ENCODE measurements around the gene ZNF692.

The ZNF692 gene, protein sequence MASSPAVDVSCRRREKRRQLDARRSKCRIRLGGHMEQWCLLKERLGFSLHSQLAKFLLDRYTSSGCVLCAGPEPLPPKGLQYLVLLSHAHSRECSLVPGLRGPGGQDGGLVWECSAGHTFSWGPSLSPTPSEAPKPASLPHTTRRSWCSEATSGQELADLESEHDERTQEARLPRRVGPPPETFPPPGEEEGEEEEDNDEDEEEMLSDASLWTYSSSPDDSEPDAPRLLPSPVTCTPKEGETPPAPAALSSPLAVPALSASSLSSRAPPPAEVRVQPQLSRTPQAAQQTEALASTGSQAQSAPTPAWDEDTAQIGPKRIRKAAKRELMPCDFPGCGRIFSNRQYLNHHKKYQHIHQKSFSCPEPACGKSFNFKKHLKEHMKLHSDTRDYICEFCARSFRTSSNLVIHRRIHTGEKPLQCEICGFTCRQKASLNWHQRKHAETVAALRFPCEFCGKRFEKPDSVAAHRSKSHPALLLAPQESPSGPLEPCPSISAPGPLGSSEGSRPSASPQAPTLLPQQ

DNA sequence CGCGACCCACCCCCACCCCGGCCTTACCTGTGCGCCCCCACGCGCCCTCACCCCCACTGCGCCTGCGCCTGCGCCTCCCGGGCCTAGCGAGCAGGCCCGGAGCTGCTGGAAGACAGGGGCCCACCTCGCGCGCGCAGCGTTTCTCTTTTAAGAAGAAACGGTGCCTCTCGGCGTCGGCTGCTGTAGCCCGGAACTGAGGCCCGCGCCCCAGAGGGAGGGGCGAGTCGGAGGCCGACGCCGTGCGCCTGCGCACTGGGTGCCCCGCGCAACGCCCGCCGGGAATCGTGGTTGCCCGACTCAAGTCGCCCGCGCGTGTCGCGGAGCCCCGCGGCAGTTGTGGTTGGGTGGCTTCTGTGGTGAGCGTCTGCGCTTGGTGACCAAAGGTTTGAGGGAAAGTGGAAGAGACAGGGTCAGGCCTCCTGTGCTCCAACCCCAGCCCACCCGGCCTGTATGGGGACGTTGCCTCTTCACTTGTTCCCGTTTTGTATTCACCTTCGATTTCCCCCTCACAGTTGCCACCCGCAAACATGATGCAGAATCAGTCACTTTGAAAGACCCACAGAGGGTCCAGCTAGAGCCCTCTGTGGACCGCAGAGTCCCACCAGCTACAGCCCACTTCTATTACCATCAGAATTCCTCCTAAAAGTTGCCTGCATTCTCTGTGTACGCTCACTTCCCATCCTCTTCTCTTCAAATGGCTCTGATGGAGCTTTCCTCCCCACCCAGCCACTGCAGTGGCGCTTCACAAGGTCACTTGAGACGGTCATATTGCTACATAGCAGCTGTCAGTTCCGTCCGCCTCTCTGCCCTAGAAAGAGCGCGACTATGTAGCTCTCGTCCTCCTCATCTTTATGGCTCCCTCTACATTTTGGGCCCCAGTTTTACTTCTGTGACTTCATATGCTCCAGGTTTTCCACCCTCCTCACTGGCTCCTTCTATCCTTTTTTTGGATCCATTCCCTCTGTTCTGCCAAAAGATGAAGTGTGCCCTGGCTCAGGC, at the start of gene ZNF692:
TSS of gene ZNF692 (minus strand) at position 195 of the 999 bp plus-strand sequence. CDS start 776 bp downstream, outside the sequence.
- TF ChIP-seq, protein P1, sequence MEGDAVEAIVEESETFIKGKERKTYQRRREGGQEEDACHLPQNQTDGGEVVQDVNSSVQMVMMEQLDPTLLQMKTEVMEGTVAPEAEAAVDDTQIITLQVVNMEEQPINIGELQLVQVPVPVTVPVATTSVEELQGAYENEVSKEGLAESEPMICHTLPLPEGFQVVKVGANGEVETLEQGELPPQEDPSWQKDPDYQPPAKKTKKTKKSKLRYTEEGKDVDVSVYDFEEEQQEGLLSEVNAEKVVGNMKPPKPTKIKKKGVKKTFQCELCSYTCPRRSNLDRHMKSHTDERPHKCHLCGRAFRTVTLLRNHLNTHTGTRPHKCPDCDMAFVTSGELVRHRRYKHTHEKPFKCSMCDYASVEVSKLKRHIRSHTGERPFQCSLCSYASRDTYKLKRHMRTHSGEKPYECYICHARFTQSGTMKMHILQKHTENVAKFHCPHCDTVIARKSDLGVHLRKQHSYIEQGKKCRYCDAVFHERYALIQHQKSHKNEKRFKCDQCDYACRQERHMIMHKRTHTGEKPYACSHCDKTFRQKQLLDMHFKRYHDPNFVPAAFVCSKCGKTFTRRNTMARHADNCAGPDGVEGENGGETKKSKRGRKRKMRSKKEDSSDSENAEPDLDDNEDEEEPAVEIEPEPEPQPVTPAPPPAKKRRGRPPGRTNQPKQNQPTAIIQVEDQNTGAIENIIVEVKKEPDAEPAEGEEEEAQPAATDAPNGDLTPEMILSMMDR (IDR thresholded peaks at IDR 0.05), result peak; percentile 2; the same call in 1 of the 2 replicates

DNA sequence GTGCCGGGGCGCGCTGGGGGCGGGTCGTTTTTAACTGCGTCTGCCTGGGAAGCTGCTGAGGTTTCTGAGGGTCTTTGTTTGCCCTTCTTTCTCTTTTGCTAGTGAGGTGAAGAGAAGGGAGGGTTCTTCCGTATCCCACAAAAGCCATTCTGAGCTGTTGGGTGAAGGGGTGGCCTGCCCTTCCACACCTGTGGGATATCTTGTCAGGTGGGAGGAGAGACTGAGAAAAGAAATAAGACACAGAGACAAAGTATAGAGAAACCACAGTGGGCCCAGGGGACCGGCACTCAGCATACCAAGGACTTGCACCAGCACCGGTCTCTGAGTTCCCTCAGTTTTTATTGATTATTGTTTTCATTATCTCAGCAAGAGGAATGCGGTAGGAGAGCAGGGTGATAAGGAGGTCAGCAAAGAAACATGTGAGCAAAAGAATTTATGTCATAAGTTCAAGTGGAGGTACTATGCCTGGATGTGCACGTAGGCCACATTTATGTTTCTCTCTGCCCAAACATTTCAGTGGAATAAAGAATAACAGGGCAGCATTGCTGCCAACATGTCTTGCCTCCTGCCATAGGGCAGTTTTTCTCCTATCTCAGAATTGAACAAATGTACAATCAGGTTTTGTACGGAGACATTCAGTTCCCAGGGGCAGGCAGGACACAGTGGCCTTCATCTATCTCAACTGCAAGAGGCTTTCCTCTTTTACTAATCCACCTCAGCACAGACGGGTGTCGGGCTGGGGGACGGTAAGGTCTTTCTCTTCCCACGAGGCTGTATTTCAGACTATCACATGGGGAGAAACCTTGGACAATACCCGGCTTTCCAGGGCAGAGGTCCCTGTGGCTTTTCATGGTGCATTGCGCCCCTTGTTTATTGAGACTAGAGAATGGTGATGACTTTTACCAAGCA, 48.1 kb upstream of the ZNF692 start:
- TF ChIP-seq, protein P1 (IDR thresholded peaks at IDR 0.05), result no peak

DNA sequence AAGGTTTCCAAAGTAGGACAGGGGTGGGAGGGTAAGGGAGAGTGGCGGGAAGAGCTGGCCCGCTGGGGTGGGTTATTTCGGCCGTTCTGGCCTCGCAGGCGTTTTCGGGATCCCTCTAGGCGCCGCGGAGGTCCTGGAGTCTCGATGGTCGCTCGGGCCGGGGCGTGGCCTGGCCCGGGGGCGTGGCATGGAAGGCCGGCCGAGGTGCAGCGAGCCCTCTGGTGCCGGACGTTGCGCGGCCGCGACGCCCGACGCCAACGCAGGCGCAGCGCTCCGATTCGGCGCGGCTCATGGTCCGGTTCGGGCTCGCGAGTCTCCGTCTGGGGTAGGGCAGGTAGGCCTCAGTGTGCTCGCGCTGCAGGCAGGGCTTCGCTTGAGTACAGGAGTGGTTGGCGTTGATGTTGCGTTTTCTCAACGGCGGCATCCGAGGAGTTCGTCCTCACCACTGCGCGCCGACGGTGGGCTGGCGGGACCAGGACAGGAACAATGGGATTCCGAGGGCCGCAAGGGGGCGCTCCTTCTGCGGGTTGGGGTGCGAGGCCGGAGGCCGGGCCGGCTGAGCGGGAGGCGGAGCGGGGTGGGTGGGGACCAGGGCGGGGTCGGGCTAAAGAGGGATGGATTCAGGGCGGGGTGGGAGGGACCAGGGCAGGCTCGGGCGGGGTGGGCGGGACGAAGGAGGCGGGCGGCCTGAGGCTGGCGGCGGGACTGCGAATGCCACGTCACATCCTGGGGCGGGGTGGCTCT, 47.3 kb upstream of the ZNF692 start, which contains the start of gene PGBD2:
TSS of gene PGBD2 (plus strand) at position 227 of the 744 bp plus-strand sequence. CDS start 7,628 bp downstream, outside the sequence.
- TF ChIP-seq, protein P1 (IDR thresholded peaks at IDR 0.05), result peak; percentile 95

DNA sequence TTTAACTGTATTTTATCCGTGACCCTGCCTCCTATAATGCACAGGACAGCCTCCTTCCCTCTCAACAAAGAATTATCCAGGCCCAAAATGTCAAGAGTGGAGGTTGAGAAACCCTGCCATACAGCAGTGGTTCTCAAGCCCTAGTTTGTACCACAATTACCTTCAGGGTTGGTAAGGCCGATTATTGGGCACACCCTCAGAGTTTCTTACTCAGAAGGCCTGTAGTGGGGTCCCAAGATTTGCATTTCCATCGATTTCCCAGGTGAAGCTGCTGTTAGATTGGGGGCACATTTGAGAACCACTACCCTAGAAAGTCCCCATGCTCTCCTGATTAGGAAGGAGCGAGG, 46.8 kb upstream of the ZNF692 start:
- TF ChIP-seq, protein P1 (IDR thresholded peaks at IDR 0.05), result no peak

DNA sequence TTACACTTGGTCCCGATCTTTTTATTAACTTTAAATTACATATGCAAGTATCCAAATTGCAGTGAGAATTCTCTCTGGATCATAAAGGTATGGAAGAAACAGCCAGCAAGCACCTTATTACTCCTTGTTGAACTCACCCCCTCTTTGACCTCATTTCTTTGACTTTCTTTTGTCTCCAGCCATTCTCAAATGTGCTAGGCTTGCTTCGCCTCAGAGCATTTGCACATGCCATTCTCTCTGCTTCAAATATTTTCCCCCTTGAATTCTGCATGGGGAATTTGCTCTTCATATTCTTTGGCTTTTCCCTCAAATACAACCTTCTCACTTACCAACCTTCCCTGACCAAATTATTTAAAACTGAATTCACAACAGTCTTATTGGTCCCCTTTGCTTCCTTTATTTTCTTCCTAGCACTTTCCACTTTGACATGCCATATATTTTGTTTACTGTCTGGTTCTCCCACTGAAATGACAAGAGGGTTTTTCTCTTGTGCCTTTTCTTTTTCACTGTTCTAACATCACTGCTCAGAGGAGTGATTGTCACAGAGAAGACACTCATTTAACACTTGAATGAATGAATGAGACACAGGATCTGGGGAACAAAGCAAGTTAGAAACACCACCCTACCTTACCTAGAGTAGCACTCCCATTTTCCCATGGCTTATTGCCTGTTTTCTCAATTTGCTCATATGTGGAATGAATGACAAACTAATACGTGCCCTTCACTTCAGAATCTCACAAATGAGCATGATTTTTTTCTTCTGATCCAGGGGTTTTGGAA, 45.7 kb upstream of the ZNF692 start:
- TF ChIP-seq, protein P1 (IDR thresholded peaks at IDR 0.05), result no peak

DNA sequence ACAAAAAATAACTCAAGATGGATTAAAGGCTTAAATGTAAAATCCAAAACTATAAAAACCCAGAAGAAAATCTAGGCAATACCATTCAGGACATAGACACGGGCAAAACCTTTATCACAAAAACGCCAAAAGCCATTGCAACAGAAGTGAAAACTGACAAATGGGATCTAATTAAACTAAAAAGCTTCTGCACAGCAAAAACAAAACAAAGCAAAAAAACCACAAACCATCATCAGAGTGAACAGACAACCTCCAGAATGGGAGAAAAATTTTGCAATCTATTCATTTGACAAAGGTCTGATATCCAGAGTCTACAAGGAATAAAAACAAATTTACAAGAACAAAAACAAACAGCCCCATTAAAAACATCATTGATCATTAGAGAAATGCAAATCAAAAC, 42.7 kb upstream of the ZNF692 start:
- TF ChIP-seq, protein P1 (IDR thresholded peaks at IDR 0.05), result no peak
